HEK293 (cell line): ENCODE data around the gene SLC43A3.

Experiments
- CTCF ChIA-PET: fragments of 350-600 bp; formaldehyde crosslinking; extraction: SDS; loops from one replicate; lab custom pipeline; 2021; ENCODE audit warnings: antibody characterized with exemption; lab: Yijun Ruan, JAX
- POLR2A ChIA-PET: fragments of 300-600 bp; formaldehyde crosslinking; extraction: SDS; loops from one replicate; lab custom pipeline; 2020; ENCODE audit warnings: antibody characterized with exemption, inconsistent platforms; lab: Yijun Ruan, JAX
- H3K27ac ChIP-seq: fragments of 200-500 bp; sonication (Bioruptor generic); 2 replicates; pipeline ENCODE4 v1.5.1; 2014; ENCODE audit warnings: low read depth, low read length, control low read depth, inconsistent platforms; ENCODE audit errors: extremely low read depth
- H3K36me3 ChIP-seq, 2 experiments: fragments of 200-500 bp in 1 of 2; sonication (Bioruptor generic) in 1 of 2; 1 replicate in 1 of 2; 2 replicates in 1 of 2; pipeline ENCODE4 v1.5.1; 2014 to 2017; ENCODE audit warnings: inconsistent platforms in 2 of 2, low read length in 2 of 2; ENCODE audit not compliant: control insufficient read depth in 2 of 2, insufficient read depth in 1 of 2
- H3K4me1 ChIP-seq: fragments of 200-500 bp; sonication (Bioruptor generic); 2 replicates; pipeline ENCODE4 v1.5.1; 2014; ENCODE audit warnings: mild to moderate bottlenecking, low read length, inconsistent platforms; ENCODE audit not compliant: control insufficient read depth, insufficient read depth
- H3K4me3 ChIP-seq: 2 replicates; pipeline ENCODE4 v1.5.1; 2011; ENCODE audit warnings: low read depth, mild to moderate bottlenecking, control low read depth, low read length, moderate library complexity
- H3K9me3 ChIP-seq: fragments of 200-500 bp; sonication (Bioruptor generic); 2 replicates; pipeline ENCODE4 v1.5.1; 2014; ENCODE audit warnings: low read depth, low read length, inconsistent platforms; ENCODE audit not compliant: control insufficient read depth, insufficient read depth
- MZF1 ChIP-seq: fragments of 450-650 bp; formaldehyde crosslinking; IDR thresholded peaks from 2 replicates; pipeline ENCODE4 v1.5.1; 2017; ENCODE audit warnings: missing biosample characterization, missing genetic modification characterization, borderline replicate concordance
- PBX3 ChIP-seq: sonication (generic); formaldehyde crosslinking; IDR thresholded peaks from 2 replicates; pipeline ENCODE4 v1.8.1; 2022; ENCODE audit warnings: mild to moderate bottlenecking, moderate library complexity, missing genetic modification reagents
- PRDM6 ChIP-seq: fragments of 450-650 bp; formaldehyde crosslinking; IDR thresholded peaks from 2 replicates; pipeline ENCODE4 v1.5.1; 2017; ENCODE audit warnings: missing biosample characterization, missing genetic modification characterization
- TRIM28 ChIP-seq: IDR thresholded peaks from 2 replicates; pipeline ENCODE4 v1.6.1; 2011; ENCODE audit warnings: low read length, control low read depth, borderline replicate concordance
- TSHZ1 ChIP-seq: fragments of 450-650 bp; formaldehyde crosslinking; IDR thresholded peaks from 2 replicates; pipeline ENCODE4 v1.5.1; 2016; ENCODE audit warnings: missing biosample characterization, missing genetic modification characterization, borderline replicate concordance
- ZBTB21 ChIP-seq: fragments of 450-650 bp; formaldehyde crosslinking; IDR thresholded peaks from 2 replicates; pipeline ENCODE4 v1.5.1; 2017; ENCODE audit warnings: missing biosample characterization, missing genetic modification characterization
- ZBTB48 ChIP-seq: fragments of 450-650 bp; formaldehyde crosslinking; IDR thresholded peaks from 2 replicates; pipeline ENCODE4 v1.5.1; 2016; ENCODE audit warnings: missing biosample characterization, missing genetic modification characterization
- ZBTB7A ChIP-seq: fragments of 450-650 bp; formaldehyde crosslinking; IDR thresholded peaks from 2 replicates; pipeline ENCODE4 v1.5.1; 2016; ENCODE audit warnings: low read depth, missing biosample characterization, missing genetic modification characterization
- ZIC2 ChIP-seq: fragments of 450-650 bp; formaldehyde crosslinking; IDR thresholded peaks from 2 replicates; pipeline ENCODE4 v1.5.1; 2016; ENCODE audit warnings: missing biosample characterization, missing genetic modification characterization
- ZNF157 ChIP-seq: fragments of 450-650 bp; formaldehyde crosslinking; IDR thresholded peaks from 2 replicates; pipeline ENCODE4 v1.5.1; 2016; ENCODE audit warnings: missing biosample characterization, missing genetic modification characterization
- ZNF169 ChIP-seq: fragments of 450-650 bp; formaldehyde crosslinking; IDR thresholded peaks from 2 replicates; pipeline ENCODE4 v1.5.1; 2016; ENCODE audit warnings: missing biosample characterization, missing genetic modification characterization
- ZNF211 ChIP-seq: fragments of 450-650 bp; formaldehyde crosslinking; IDR thresholded peaks from 2 replicates; pipeline ENCODE4 v1.5.1; 2016; ENCODE audit warnings: low read depth, missing biosample characterization, missing genetic modification characterization
- ZNF26 ChIP-seq: fragments of 450-650 bp; formaldehyde crosslinking; IDR thresholded peaks from 2 replicates; pipeline ENCODE4 v1.5.1; 2016; ENCODE audit warnings: missing biosample characterization, missing genetic modification characterization
- ZNF341 ChIP-seq: fragments of 450-650 bp; formaldehyde crosslinking; IDR thresholded peaks from 2 replicates; pipeline ENCODE4; 2016; ENCODE audit warnings: low read depth, missing biosample characterization, missing genetic modification characterization
- ZNF398 ChIP-seq: fragments of 450-650 bp; formaldehyde crosslinking; IDR thresholded peaks from 2 replicates; pipeline ENCODE4 v1.5.1; 2017; ENCODE audit warnings: missing biosample characterization, missing genetic modification characterization
- ZNF449 ChIP-seq: fragments of 450-650 bp; formaldehyde crosslinking; IDR thresholded peaks from 2 replicates; pipeline ENCODE4 v1.5.1; 2017; ENCODE audit warnings: missing biosample characterization, mild to moderate bottlenecking, missing genetic modification characterization, moderate library complexity
- ZNF560 ChIP-seq: fragments of 450-650 bp; formaldehyde crosslinking; IDR thresholded peaks from 2 replicates; pipeline ENCODE4 v1.5.1; 2017; ENCODE audit warnings: missing biosample characterization, missing genetic modification characterization, borderline replicate concordance
- ZNF610 ChIP-seq: fragments of 450-650 bp; formaldehyde crosslinking; IDR thresholded peaks from 2 replicates; pipeline ENCODE4 v1.5.1; 2016; ENCODE audit warnings: missing biosample characterization, missing genetic modification characterization, borderline replicate concordance
- ZNF624 ChIP-seq: fragments of 450-650 bp; formaldehyde crosslinking; IDR thresholded peaks from 2 replicates; pipeline ENCODE4 v1.5.1; 2017; ENCODE audit warnings: missing biosample characterization, missing genetic modification characterization
- ZNF704 ChIP-seq: fragments of 450-650 bp; formaldehyde crosslinking; IDR thresholded peaks from 2 replicates; pipeline ENCODE4 v1.5.1; 2016; ENCODE audit warnings: missing biosample characterization, missing genetic modification characterization
- ZNF76 ChIP-seq: fragments of 450-650 bp; formaldehyde crosslinking; IDR thresholded peaks from 2 replicates; pipeline ENCODE4; 2016; ENCODE audit warnings: low read depth, missing biosample characterization, missing genetic modification characterization, borderline replicate concordance
- ZNF777 ChIP-seq: fragments of 450-650 bp; formaldehyde crosslinking; IDR thresholded peaks from 2 replicates; pipeline ENCODE4 v1.5.1; 2017; ENCODE audit warnings: missing biosample characterization, missing genetic modification characterization, borderline replicate concordance
- ZNF837 ChIP-seq: fragments of 450-650 bp; formaldehyde crosslinking; IDR thresholded peaks from 2 replicates; pipeline ENCODE4 v1.5.1; 2016; ENCODE audit warnings: missing biosample characterization, missing genetic modification characterization

Gene SLC43A3

GRCh38 chr11:57422669-57423068 is 4.3 kb downstream of the SLC43A3 start:
- TF ChIP-seq ZBTB21 (tag by site-specific recombination) (no peak), ZNF169 (tag by site-specific recombination) (no peak), ZNF26 (tag by site-specific recombination) (no peak), ZNF837 (tag by site-specific recombination) (no peak), PRDM6 (tag by site-specific recombination) (no peak), ZNF560 (tag by site-specific recombination) (no peak), TSHZ1 (no peak), TRIM28 (no peak), ZNF341 (tag by site-specific recombination) (no peak), ZNF777 (no peak), ZNF449 (tag by site-specific recombination) (no peak), ZNF624 (tag by site-specific recombination) (no peak), ZIC2 (tag by site-specific recombination) (no peak), ZNF610 (tag by site-specific recombination) (no peak), ZBTB48 (tag by site-specific recombination) (no peak)
- TF ChIP-seq, all 188 proteins: peak for 0
- H3K4me3 ChIP-seq, result no peak overlapping the region
- no peaks in the 10 kb centered on the region for H3K36me3 ChIP-seq
- ChIA-PET CTCF (no interaction called here), POLR2A (no interaction called here)
- H3K27ac ChIP-seq, result no peak overlapping the region
- no peaks in the 10 kb centered on the region for H3K9me3 ChIP-seq
- no peaks in the 10 kb centered on the region for H3K4me1 ChIP-seq

- ChIA-PET POLR2A (no interaction called here), CTCF (interaction anchor here (0.6 kb wide), 2 partner anchors 36 to 40 kb away, joined by 3 to 7 read pairs; no protein-coding TSS in a partner anchor)
- H3K27ac ChIP-seq, result no peak overlapping the region
- H3K4me3 ChIP-seq, result no peak overlapping the region
- H3K9me3 ChIP-seq, result no peaks in the 10 kb centered on the region
- H3K36me3 ChIP-seq, result no peaks in the 10 kb centered on the region
- no peaks in the 10 kb centered on the region for H3K4me1 ChIP-seq
- TF ChIP-seq ZNF157 (tag by site-specific recombination) (no peak), MZF1 (tag by site-specific recombination) (no peak), PBX3 (CRISPR knock-in tag) (no peak), ZBTB7A (no peak), ZNF704 (tag by site-specific recombination) (no peak), ZNF398 (tag by site-specific recombination) (no peak), ZNF211 (tag by site-specific recombination) (no peak), ZNF76 (tag by site-specific recombination) (no peak)
Observed at GRCh38 chr11:57421805-57422204, 5.1 kb downstream of the SLC43A3 start.
